Kidney tubule cell (primary cell): ENCODE results near the gene FBXL7.

Source experiments
- DNase-seq: peaks from one replicate; pipeline ENCODE4 v3.0.0-alpha.2; 2018; ENCODE audit warnings: low spot score

Gene FBXL7

GRCh38 chr5:15499528-15500324, at the start of gene FBXL7:
TSS of gene FBXL7 (plus strand) at chr5:15500180.
- DNase-seq: peak; percentile 77

GRCh38 chr5:15450473-15450872, 49.5 kb upstream of the FBXL7 start:
- DNase-seq: no peak

DNA sequence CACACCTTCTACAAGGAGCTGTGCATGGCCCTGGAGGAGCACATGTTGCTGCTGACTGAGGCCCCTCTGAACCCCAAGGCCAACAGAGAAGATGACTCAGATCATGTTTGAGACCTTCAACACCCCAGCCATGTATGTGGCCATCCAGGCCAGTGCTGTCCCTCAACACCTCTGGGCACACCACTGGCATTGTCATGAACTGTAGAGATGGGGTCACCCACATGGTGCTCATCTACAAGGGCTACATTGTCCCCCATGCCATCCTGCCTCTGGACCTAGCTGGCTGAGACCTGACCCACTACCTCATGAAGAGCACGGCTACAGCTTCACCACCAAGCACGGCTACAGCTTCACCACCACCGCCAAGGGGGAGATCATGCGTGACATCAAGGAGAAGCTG, 49.0 kb upstream of the FBXL7 start:
- no peak for DNase-seq

- peak; percentile 4 for DNase-seq
Observed at GRCh38 chr5:15452030-15452429, 48.0 kb upstream of the FBXL7 start.

DNA sequence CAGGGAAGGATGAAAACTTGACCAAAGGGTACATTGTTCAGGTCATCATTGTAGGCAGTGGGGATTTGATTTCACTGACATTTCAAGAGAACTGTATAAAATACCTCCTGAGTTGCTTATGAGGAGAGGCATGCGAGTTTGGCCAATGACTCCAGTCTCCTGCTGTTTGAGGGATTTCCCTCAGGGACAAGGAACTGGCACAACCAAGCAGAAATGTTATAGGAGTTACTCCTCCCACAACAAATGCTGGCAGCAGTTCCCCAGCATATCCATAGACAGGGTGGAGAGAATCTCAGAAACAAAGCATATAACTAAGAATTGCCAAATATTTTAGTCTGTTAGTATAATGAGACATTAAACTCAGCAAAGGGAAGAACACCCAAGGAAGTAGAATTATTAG, 47.2 kb upstream of the FBXL7 start:
- DNase-seq: no peak

GRCh38 chr5:15459200-15459599, 40.8 kb upstream of the FBXL7 start:
- DNase-seq: no peak

- DNase-seq: peak; percentile 22
Observed at GRCh38 chr5:15463231-15463980, 36.6 kb upstream of the FBXL7 start.

- no peak for DNase-seq
Observed at GRCh38 chr5:15472116-15472515, 27.9 kb upstream of the FBXL7 start.

DNA sequence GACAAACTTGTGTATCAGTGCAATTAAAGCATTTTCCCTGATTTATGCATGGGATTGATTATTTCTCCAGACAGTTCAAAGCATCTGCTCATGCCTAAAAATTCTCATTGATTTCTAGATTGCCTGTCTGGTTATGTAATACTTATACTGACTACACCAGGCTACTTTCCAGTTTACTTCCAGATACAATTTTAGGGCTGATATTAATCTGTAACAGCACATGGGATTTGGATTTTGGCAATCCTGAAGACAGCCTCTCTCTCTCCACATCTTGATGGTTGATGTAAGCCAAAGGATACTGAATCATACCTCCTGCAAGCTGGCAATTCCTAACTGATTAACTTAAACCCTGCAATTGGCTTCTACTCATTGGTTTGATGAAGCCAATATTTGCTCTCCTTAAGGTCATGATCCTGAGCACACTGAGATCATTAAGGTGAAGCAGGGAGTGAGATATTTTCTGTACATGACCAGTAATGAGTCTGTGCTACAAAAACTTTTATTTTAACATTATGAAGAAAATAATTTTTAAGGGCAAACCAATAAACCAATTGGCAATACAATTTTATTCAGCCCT, 25.7 kb upstream of the FBXL7 start:
- peak; percentile 36 for DNase-seq

DNA sequence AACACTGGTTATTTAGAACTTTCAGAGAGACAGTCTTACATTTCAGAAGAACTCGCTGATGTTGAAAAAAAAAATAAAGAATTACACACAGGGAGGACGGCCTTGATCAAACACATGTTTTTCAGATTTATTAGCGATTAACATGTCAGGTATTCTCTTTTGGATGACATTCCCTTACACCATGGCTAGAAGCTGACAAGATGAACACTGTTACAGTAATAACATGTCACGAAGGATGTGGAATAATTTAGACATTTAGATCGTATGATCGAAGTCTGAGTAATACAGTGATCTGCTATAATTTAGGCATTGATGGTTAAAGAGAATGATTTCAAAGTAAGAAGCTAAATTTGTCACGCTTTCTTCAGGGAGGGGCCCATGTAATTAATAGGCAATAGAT, 24.6 kb upstream of the FBXL7 start:
- no peak for DNase-seq

DNA sequence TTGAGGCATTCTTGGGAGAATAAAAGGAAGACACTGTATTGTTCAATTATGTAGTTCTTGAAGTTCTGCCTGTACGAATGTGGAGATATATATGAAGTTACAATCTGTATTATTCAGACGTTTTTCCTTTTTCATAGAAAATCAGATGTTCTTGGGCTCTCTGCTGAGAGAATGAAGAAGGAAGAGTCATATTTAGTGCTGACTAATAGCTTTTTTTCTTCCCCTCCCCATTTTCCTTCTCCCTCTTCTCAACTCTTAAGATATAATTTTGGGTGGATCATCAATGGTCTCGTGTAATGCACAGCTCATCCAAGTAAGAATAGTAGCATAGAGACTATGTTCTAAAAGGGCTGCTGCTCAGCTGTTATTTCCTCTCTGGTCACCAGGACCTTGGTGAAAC, 23.0 kb upstream of the FBXL7 start:
- DNase-seq: no peak

GRCh38 chr5:15480436-15480835, 19.5 kb upstream of the FBXL7 start:
- no peak for DNase-seq

- no peak for DNase-seq
Observed at GRCh38 chr5:15483351-15484097, 16.5 kb upstream of the FBXL7 start.

DNA sequence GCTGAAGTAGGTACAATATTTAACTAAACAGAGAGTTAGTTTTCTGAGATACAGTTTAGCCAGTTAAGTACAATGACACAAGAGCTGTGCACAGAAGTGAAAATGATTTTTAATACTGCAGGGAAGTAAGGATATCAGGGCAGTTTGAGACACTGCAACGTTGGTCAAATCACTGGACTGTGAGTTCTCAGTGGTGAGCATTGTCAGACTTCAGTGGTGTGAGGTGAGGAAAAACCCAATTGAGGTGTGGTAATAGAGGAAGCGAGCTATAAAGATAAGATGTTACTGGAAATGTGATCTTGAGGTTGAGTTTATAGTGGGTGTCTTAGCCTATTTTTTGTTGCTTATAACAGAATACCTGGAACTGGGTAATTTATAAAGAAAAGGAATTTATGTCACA, 12.8 kb upstream of the FBXL7 start:
- DNase-seq: no peak

GRCh38 chr5:15489571-15490235, 10.3 kb upstream of the FBXL7 start:
- DNase-seq: no peak

GRCh38 chr5:15492545-15492944, 7.4 kb upstream of the FBXL7 start:
- no peak for DNase-seq

- DNase-seq: no peak
Observed at GRCh38 chr5:15493501-15493900, 6.5 kb upstream of the FBXL7 start.

GRCh38 chr5:15495026-15495425, 5.0 kb upstream of the FBXL7 start:
- DNase-seq: peak; percentile 13

- DNase-seq: no peak
Observed at GRCh38 chr5:15496886-15497285, 3.1 kb upstream of the FBXL7 start.

- DNase-seq: peak; percentile 43
Observed at GRCh38 chr5:15500325-15501001, 483 bp downstream of the FBXL7 start.

DNA sequence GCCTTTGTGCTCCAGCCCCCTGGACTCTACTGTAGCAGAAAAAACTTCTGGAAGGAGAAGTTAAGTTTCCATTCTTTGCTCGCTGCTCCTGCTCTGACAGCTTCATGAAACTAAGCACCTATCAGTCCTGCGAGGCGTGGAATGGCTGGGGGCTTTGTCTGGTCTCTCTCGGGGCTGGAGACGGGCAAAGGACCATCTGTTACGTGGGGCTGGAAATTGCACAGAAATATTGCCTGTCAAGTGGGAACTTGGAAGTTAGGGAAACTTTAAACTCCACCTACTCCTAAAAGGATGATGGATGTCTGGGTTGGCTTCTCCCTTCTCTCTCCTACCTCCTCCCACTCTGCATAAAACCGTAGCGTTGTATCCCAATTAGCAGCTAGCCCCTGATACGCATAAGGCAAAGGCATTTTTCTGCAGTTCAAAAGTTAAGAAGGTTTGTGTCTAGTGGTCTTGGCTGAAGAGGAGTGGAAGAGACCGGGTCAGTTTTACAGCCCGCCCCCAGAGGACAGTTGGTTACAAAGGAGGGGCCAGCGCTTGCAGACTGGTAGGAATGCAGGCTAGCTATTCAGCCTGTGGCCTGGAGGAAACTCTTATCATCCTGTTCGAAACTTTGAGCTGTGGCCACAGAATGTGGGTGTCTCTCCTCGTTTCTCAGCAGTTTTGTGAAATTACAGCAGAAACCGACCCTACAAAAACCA, 1.3 kb downstream of the FBXL7 start:
- peak; percentile 57 for DNase-seq
